ENCODE data around the gene RCN1.
A peak's percentile ranks its signal among the peaks of the same experiment; 100 is the strongest.
"Not testable (repeated sequence)": the region's sequence is repeated elsewhere in the genome, so short reads cannot be mapped to it uniquely, and the experiment has no call there.

Gene RCN1

GRCh38 chr11:32113920-32114203, 23.0 kb downstream of the RCN1 start:
- DNase-seq: no peak

GRCh38 chr11:32115446-32115845, 24.6 kb downstream of the RCN1 start:
- peak; percentile 13 to 15 for DNase-seq

- DNase-seq: no peak
Measured at GRCh38 chr11:32116668-32117067, 25.8 kb downstream of the RCN1 start.

GRCh38 chr11:32118025-32118974, 27.4 kb downstream of the RCN1 start:
- DNase-seq: no peak

GRCh38 chr11:32119139-32119538, 28.3 kb downstream of the RCN1 start:
- DNase-seq: not testable (repeated sequence)

- DNase-seq: no peak
Measured at GRCh38 chr11:32121012-32121411, 30.1 kb downstream of the RCN1 start.

- DNase-seq: no peak
Measured at GRCh38 chr11:32122200-32122599, 31.3 kb downstream of the RCN1 start.

- DNase-seq: no peak
Measured at GRCh38 chr11:32131321-32131720, 40.4 kb downstream of the RCN1 start.

GRCh38 chr11:32136657-32137056, 45.8 kb downstream of the RCN1 start:
- DNase-seq: no peak

GRCh38 chr11:32137263-32137662, 46.4 kb downstream of the RCN1 start:
- DNase-seq: no peak

- no peak for DNase-seq
Measured at GRCh38 chr11:32137869-32138268, 47.0 kb downstream of the RCN1 start.

- no peak for DNase-seq
Measured at GRCh38 chr11:32138902-32139301, 48.0 kb downstream of the RCN1 start.

- peak; percentile 68 to 72 for DNase-seq
Measured at GRCh38 chr11:32139896-32140520, 49.1 kb downstream of the RCN1 start.

- DNase-seq: no peak
Measured at GRCh38 chr11:32141745-32142546, 51.1 kb downstream of the RCN1 start.

GRCh38 chr11:32143378-32143777, 52.5 kb downstream of the RCN1 start:
- no peak for DNase-seq

GRCh38 chr11:32145282-32145681, 54.4 kb downstream of the RCN1 start:
- DNase-seq: no peak

- DNase-seq: no peak
Measured at GRCh38 chr11:32148895-32149294, 58.0 kb downstream of the RCN1 start.

GRCh38 chr11:32149748-32150147, 58.9 kb downstream of the RCN1 start:
- no peak for DNase-seq

- DNase-seq: no peak
Measured at GRCh38 chr11:32151027-32151426, 60.2 kb downstream of the RCN1 start.

- DNase-seq: no peak
Measured at GRCh38 chr11:32152216-32152615, 61.3 kb downstream of the RCN1 start.

GRCh38 chr11:32152821-32153220, 61.9 kb downstream of the RCN1 start:
- DNase-seq: no peak

- no peak for DNase-seq
Measured at GRCh38 chr11:32153747-32154146, 62.9 kb downstream of the RCN1 start.

- peak; percentile 10 to 63 for DNase-seq
Measured at GRCh38 chr11:32154275-32154674, 63.4 kb downstream of the RCN1 start.
